GM23338 (cell line): ENCODE results near the gene TSR3. TPM values are rescaled to one million over a fixed set of nuclear protein-coding genes. Genes with fewer than 3 reads are reported as not detected.

ENCODE experiments used
- ATAC-seq: fragments of 200-7000 bp; cut with Tn5 transposase; 3 replicates; pipeline ENCODE4 v1.9.1; 2020
- DNase-seq: peaks from one replicate; pipeline ENCODE4 v3.0.0-alpha.2; 2015; ENCODE audit warnings: low spot score
- H2AFZ ChIP-seq: fragments of 200-600 bp; sonication (generic); 2 replicates; pipeline ENCODE4 v1.8.0; 2016; ENCODE audit warnings: antibody characterized with exemption, mild to moderate bottlenecking, moderate library complexity
- H3F3A ChIP-seq: fragments of 200-600 bp; sonication (generic); replicated peaks from 2 replicates; pipeline ENCODE4 v1.8.0; 2017; ENCODE audit warnings: antibody characterized with exemption, mixed run types, low read depth
- H3K27ac ChIP-seq: fragments of 200-600 bp; sonication (generic); 2 replicates; pipeline ENCODE4 v1.6.1; 2016; ENCODE audit warnings: low read depth
- H3K27me3 ChIP-seq: fragments of 200-600 bp; sonication (generic); 2 replicates; pipeline ENCODE4 v1.8.0; 2016; ENCODE audit warnings: mild to moderate bottlenecking, mixed run types, moderate library complexity; ENCODE audit not compliant: insufficient read depth
- H3K36me3 ChIP-seq: fragments of 200-600 bp; sonication (generic); 2 replicates; pipeline ENCODE4 v1.8.0; 2016; ENCODE audit warnings: mild to moderate bottlenecking; ENCODE audit not compliant: insufficient read depth
- H3K4me1 ChIP-seq: fragments of 200-600 bp; sonication (generic); 2 replicates; pipeline ENCODE4 v1.8.0; 2016; ENCODE audit warnings: mild to moderate bottlenecking, moderate library complexity; ENCODE audit not compliant: insufficient read depth
- H3K4me2 ChIP-seq: fragments of 200-600 bp; sonication (generic); 2 replicates; pipeline ENCODE4 v1.7.1; 2017; ENCODE audit warnings: mixed run types
- H3K4me3 ChIP-seq: fragments of 200-600 bp; sonication (generic); 2 replicates; pipeline ENCODE4 v1.6.1; 2016; ENCODE audit warnings: mixed run types
- H3K79me2 ChIP-seq: fragments of 200-600 bp; sonication (generic); replicated peaks from 2 replicates; pipeline ENCODE4 v1.8.0; 2017; ENCODE audit warnings: mild to moderate bottlenecking; ENCODE audit not compliant: insufficient read depth
- H3K9me2 ChIP-seq: fragments of 200-600 bp; sonication (generic); 2 replicates; pipeline ENCODE4 v1.8.0; 2017; ENCODE audit not compliant: insufficient read depth
- H4K20me1 ChIP-seq: fragments of 200-600 bp; sonication (generic); replicated peaks from 2 replicates; pipeline ENCODE4 v1.8.0; 2017; ENCODE audit warnings: mild to moderate bottlenecking; ENCODE audit not compliant: insufficient read depth
- H3K27ac Mint-ChIP-seq: 2 replicates; pipeline ENCODE4 v1.8.0; 2020; ENCODE audit warnings: inconsistent platforms, mild to moderate bottlenecking, moderate library complexity, mixed read lengths
- H3K27me3 Mint-ChIP-seq: 3 replicates; pipeline ENCODE4 v1.8.0; 2022; ENCODE audit warnings: low read depth, mild to moderate bottlenecking, moderate library complexity, mixed read lengths, inconsistent platforms; ENCODE audit not compliant: insufficient read depth, poor library complexity
- H3K36me3 Mint-ChIP-seq: 3 replicates; pipeline ENCODE4 v1.8.0; 2021; ENCODE audit warnings: low read depth, mild to moderate bottlenecking, inconsistent platforms, moderate library complexity, mixed read lengths
- H3K4me1 Mint-ChIP-seq: 3 replicates; pipeline ENCODE4 v1.8.0; 2020; ENCODE audit warnings: mild to moderate bottlenecking, inconsistent platforms, mixed read lengths
- H3K4me3 Mint-ChIP-seq: 3 replicates; pipeline ENCODE4 v1.8.0; 2021; ENCODE audit warnings: moderate library complexity, mild to moderate bottlenecking, inconsistent platforms, mixed read lengths
- H3K9me3 Mint-ChIP-seq: 3 replicates; pipeline ENCODE4 v1.8.0; 2020; ENCODE audit warnings: moderate library complexity, mild to moderate bottlenecking, inconsistent platforms, mixed read lengths
- CREB1 ChIP-seq: fragments of 250-450 bp; sonication (Bioruptor Pico); IDR thresholded peaks from 2 replicates; pipeline ENCODE4 v1.5.0; 2020; ENCODE audit warnings: low read depth, mild to moderate bottlenecking, moderate library complexity
- ETS1 ChIP-seq: IDR thresholded peaks from 2 replicates; pipeline ENCODE4 v1.6.1; 2016; ENCODE audit warnings: antibody characterized with exemption
- EZH2 ChIP-seq: fragments of 200-600 bp; sonication (generic); IDR thresholded peaks from one replicate; pipeline ENCODE4 v1.8.0; 2017; ENCODE audit warnings: antibody characterized with exemption, mild to moderate bottlenecking, low read depth; ENCODE audit not compliant: unreplicated experiment
- EZH2phosphoT487 ChIP-seq: fragments of 200-600 bp; sonication (generic); IDR thresholded peaks from one replicate; pipeline ENCODE4 v1.8.1; 2018; ENCODE audit warnings: antibody characterized with exemption; ENCODE audit not compliant: unreplicated experiment
- JUNB ChIP-seq: IDR thresholded peaks from one replicate; pipeline ENCODE4 v1.6.1; 2016; ENCODE audit warnings: antibody characterized with exemption; ENCODE audit not compliant: unreplicated experiment
- NANOG ChIP-seq: IDR thresholded peaks from 2 replicates; pipeline ENCODE4 v1.6.1; 2016; ENCODE audit warnings: antibody characterized with exemption, borderline replicate concordance
- POLR2AphosphoS5 ChIP-seq: IDR thresholded peaks from 2 replicates; pipeline ENCODE4 v1.6.1; 2016; ENCODE audit warnings: antibody characterized with exemption, low read depth
- STAT1 ChIP-seq: IDR thresholded peaks from one replicate; pipeline ENCODE4 v1.6.1; 2016; ENCODE audit warnings: antibody characterized with exemption; ENCODE audit not compliant: unreplicated experiment
- ZNF114 ChIP-seq: fragments of 250-450 bp; sonication (Bioruptor Pico); IDR thresholded peaks from 2 replicates; pipeline ENCODE4 v1.5.0; 2020; ENCODE audit warnings: mild to moderate bottlenecking, moderate library complexity
- ZNF331 ChIP-seq: fragments of 250-450 bp; sonication (Bioruptor Pico); IDR thresholded peaks from 2 replicates; pipeline ENCODE4 v1.5.0; 2020; ENCODE audit warnings: low read depth, mild to moderate bottlenecking, moderate library complexity
- ZNF462 ChIP-seq: fragments of 250-450 bp; sonication (Bioruptor Pico); IDR thresholded peaks from 2 replicates; pipeline ENCODE4 v1.5.0; 2020; ENCODE audit warnings: mild to moderate bottlenecking, moderate library complexity
- polyA plus RNA-seq: library from polyadenylated mRNA; unstranded; fragments of >200 nt; fragmentation: Nextera tagmentation; extraction: Ambion mirVana; gene quantifications from 2 replicates; pipeline ENCODE4 v1.2.1, GENCODE V29; 2016
- total RNA-seq: library from RNA; depleted of rRNA; stranded (reverse); fragments of >200 nt; shearing (Covaris generic); gene quantifications from 2 replicates; pipeline ENCODE4 v1.2.3, GENCODE V29; 2014
- TF ChIP-seq, protein P1 (sequence below), 2 experiments: fragments of 200-600 bp in 1 of 2; sonication (generic) in 1 of 2; conservative IDR thresholded peaks; 2 replicates each; pipeline versions ENCODE4 v1.5.1 to v1.6.1; 2016 to 2017; ENCODE audit warnings: antibody characterized with exemption in 2 of 2, low read depth in 2 of 2, mild to moderate bottlenecking in 2 of 2, moderate library complexity in 1 of 2
- TF ChIP-seq, protein P2 (sequence below): IDR thresholded peaks from one replicate; pipeline ENCODE4 v1.6.1; 2018; ENCODE audit warnings: antibody characterized with exemption; ENCODE audit not compliant: unreplicated experiment

The TSR3 gene
- total and polyA plus RNA-seq, 2 experiments from 2014 or later: 58.5 to 97.3 TPM

DNA sequence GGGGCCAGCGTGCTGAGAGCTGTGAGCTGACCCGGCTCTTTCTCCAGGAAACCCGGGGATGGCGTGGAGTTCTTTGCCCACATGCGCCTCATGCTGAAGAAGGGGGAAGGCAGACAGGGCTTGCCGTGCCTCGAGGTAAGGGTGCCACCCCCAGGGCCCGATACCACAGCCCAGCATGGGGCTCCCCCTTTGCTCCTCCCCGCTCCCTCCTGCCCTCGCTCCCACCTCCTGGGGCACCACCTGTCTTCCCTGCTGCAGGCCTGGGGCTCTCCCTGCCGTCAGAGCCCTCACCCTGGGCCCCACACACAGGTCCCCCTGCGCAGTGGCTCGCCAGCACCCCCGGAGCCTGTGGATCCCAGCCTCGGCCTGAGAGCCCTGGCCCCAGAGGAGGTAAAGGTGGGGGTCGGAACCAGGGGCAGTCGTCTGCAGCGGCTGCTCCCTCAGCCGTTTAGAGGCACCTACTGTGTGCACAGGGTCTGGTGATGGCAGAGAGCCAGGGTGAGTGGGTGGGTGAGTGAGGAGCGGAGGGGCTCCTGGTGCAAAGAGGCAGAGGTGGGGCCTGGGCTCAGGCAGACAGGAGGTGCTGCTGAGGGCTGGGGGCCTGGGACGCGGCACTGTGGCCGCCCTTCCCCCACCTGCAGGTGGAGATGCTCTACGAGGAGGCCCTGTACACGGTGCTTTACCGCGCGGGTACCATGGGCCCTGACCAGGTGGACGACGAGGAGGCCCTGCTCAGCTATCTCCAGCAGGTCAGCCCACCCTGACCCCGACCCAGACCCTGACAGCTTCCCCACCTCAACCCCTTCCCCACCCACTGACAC, 12.6 kb downstream of the TSR3 start:
- Mint-ChIP-seq H3K4me3 (no peak overlapping the region), H3K36me3 (no peaks in the 10 kb centered on the region), H3K4me1 (peaks cover 8% of the 10 kb centered on the region; the same call in 2 of the 3 replicates), H3K27ac (no peak overlapping the region), H3K27me3 (peaks cover 38% of the 10 kb centered on the region), H3K9me3 (no peaks in the 10 kb centered on the region)
- Histone ChIP-seq H3K27me3 (peaks cover 19% of the 10 kb centered on the region), H3K79me2 (no peaks in the 10 kb centered on the region), H4K20me1 (no peaks in the 10 kb centered on the region; the same call in 1 of the 2 replicates), H3K4me3 (no peak overlapping the region), H3K4me2 (no peak overlapping the region), H3F3A (0 out of 2 replicates have a peak, but pooled peaks cover 2% of the 10 kb centered on the region), H2AFZ (no peak overlapping the region), H3K36me3 (no peaks in the 10 kb centered on the region), H3K9me2 (no peaks in the 10 kb centered on the region), H3K27ac (no peak overlapping the region), H3K4me1 (no peaks in the 10 kb centered on the region; the same call in 1 of the 2 replicates)
- ATAC-seq (no peak), DNase-seq (no peak)
- no peak for TF ChIP-seq POLR2AphosphoS5
- no peak for TF ChIP-seq STAT1
- TF ChIP-seq ZNF462: no peak
- no peak for TF ChIP-seq ZNF114
- no peak for TF ChIP-seq ETS1
- no peak for TF ChIP-seq EZH2
- no peak for TF ChIP-seq EZH2phosphoT487
- TF ChIP-seq, protein P1, sequence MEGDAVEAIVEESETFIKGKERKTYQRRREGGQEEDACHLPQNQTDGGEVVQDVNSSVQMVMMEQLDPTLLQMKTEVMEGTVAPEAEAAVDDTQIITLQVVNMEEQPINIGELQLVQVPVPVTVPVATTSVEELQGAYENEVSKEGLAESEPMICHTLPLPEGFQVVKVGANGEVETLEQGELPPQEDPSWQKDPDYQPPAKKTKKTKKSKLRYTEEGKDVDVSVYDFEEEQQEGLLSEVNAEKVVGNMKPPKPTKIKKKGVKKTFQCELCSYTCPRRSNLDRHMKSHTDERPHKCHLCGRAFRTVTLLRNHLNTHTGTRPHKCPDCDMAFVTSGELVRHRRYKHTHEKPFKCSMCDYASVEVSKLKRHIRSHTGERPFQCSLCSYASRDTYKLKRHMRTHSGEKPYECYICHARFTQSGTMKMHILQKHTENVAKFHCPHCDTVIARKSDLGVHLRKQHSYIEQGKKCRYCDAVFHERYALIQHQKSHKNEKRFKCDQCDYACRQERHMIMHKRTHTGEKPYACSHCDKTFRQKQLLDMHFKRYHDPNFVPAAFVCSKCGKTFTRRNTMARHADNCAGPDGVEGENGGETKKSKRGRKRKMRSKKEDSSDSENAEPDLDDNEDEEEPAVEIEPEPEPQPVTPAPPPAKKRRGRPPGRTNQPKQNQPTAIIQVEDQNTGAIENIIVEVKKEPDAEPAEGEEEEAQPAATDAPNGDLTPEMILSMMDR (conservative IDR thresholded peaks at IDR 0.05; ENCODE audit: low read depth in 2 of 2): no peak
- no peak for TF ChIP-seq CREB1 (CRISPR knock-in tag)
- TF ChIP-seq, protein P2, sequence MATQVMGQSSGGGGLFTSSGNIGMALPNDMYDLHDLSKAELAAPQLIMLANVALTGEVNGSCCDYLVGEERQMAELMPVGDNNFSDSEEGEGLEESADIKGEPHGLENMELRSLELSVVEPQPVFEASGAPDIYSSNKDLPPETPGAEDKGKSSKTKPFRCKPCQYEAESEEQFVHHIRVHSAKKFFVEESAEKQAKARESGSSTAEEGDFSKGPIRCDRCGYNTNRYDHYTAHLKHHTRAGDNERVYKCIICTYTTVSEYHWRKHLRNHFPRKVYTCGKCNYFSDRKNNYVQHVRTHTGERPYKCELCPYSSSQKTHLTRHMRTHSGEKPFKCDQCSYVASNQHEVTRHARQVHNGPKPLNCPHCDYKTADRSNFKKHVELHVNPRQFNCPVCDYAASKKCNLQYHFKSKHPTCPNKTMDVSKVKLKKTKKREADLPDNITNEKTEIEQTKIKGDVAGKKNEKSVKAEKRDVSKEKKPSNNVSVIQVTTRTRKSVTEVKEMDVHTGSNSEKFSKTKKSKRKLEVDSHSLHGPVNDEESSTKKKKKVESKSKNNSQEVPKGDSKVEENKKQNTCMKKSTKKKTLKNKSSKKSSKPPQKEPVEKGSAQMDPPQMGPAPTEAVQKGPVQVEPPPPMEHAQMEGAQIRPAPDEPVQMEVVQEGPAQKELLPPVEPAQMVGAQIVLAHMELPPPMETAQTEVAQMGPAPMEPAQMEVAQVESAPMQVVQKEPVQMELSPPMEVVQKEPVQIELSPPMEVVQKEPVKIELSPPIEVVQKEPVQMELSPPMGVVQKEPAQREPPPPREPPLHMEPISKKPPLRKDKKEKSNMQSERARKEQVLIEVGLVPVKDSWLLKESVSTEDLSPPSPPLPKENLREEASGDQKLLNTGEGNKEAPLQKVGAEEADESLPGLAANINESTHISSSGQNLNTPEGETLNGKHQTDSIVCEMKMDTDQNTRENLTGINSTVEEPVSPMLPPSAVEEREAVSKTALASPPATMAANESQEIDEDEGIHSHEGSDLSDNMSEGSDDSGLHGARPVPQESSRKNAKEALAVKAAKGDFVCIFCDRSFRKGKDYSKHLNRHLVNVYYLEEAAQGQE: no peak
- TF ChIP-seq NANOG: no peak
- TF ChIP-seq JUNB: no peak
- TF ChIP-seq ZNF331 (CRISPR knock-in tag): no peak
